NCI-H345 treated with DMSO at 0.1 percent for 48 hours (cell line): Measurements from ENCODE around the gene GSK3A.

Experiments used
- DNase-seq: peaks from one replicate; lab custom pipeline; 2025; ENCODE audit not compliant: unreplicated experiment; lab: John Stamatoyannopoulos, UW

GSK3A gene

GRCh38 chr19:42281146-42281826 is 38.9 kb upstream of the GSK3A start:
- DNase-seq = peak; percentile 30

GRCh38 chr19:42280815-42281145 is 38.4 kb upstream of the GSK3A start:
- no peak for DNase-seq

DNA sequence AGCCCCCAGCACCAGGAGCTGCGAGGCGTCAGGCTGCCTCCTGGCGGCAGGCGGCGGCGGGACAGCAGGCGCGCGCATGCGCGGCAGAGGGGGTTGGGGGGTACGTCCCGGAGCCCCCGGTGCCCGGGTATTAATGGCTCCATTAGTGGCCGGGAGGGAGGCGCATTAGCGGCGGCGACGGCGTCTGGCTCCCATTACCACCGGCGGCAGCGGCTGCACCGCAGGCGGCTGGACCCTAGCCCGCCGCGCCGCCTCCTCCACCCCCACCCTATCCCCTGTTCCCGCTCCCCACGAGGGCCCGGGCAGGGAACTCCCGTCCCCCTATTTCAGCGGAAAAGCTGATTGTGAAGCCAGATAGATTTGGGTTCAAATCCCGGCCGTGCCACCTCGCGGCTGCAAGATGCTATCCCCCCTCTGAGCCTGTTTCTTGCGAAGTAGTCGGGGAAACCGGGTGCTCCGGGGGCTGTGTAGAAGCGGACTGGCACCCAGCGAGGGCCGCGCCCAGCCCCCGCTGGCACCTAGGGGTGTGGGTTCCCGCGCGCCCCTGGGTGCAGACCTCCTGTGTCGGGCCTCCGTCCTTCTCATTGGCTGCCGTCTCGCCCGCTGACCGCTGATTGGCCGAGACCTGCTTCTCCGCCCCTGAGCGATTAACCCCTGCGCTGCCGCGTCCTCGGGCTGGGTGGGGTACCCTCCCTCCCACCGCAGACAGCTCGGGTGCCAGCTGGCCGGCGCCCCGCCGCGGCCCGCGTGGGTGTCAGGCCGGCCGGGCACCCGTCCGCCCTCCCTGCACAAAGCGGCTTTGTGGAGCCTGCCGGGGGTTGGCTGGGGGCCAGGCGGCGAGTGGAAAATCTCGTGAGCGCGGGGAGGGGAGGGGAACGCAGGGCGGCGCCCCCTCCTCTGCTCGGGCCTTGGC is 37.8 kb upstream of the GSK3A start:
- peak; percentile 74 for DNase-seq

GRCh38 chr19:42279155-42279901 is 36.9 kb upstream of the GSK3A start:
- DNase-seq = no peak

DNA sequence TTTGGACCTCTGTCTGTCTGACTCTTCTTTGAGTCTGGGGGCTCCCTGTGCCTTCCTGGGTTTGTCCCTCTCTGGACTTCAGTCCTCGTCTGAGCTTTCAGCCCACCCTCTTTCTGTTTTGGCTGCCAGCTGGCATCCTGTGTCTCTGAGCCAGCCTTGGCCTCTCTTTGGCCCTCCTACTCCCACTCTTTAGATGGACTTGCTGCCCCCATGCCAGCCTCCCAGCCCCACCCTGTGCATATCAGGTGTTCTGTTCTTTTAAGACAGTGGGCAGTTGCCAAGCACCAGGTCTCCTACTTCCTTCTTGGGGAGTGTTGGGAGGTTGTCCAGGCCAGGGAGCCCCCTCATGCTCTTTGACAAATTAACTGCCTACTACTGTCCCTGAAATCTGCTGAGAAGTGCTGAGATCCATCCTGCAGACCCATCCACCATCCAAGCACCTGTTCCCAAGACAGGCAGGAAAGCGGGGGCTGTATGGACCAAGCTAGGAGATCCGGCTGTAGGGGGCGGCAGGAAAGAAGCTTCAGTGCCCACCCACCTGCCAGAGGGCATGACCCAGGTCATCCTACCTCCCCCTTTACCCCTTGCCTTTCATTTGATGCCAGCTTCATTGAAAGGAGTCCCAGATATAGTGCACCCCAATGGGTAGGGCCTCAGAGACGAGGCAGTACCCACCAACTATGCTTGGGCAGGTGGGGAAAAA is 36.2 kb upstream of the GSK3A start:
- no peak for DNase-seq

GRCh38 chr19:42277821-42278451 is 35.5 kb upstream of the GSK3A start:
- no peak for DNase-seq

DNA sequence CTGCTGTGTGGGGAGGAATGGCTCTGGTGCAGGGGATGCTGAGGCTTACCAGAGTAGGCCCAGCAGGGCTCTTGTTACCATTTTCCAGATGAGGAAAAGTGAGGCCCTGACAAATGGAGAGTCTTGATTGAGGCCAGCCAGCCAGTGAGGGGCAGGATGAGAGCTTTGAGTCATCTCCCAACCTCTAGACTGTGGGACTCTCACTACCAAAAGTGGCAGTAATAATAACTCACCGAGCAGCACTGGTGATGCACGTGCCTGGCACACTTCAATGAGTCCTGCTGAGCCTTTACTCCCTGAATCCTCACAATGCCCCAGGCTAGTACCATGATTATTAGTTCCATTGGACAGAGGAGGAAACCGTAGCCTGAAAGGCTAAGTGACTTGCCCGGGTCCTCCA is 34.4 kb upstream of the GSK3A start:
- DNase-seq = no peak

DNA sequence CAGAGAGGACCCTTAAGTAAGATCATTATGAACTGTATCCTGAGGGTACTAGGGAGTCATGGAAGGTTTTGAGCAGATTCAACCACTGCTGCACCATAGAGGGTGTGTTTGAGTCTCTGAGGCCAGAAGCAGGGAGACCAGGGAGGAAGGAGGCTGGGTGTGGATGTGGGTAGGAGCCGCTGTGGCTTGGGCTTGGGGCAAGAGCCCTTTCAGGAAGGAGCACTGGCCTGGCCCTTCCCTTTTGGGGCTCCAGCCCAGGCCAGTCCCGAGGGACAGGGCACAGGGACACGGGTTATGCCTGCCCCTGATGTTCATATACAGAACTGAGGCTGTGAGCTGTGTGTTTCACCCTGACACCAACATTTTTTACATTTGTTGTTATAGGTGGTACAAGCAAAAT is 33.9 kb upstream of the GSK3A start:
- DNase-seq = no peak

DNA sequence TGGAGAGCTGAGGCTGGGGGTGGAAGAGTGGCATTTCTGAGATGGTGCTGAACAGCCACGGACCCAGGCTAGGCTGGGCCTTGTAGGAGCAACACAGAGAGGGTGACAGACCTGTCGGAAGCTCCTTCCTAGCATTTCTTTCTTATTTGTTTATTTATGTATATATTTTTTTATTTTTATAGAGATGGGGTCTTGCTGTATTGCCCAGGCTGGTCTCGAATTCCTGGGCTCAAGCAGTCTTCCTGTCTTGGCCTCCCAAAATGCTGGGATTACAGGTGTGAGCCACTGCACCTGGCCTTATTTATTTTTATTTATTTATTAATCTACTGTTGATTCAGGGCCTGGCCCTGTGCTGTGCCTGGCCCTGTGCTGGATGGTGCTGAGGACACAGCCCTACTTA is 33.1 kb upstream of the GSK3A start:
- DNase-seq = no peak

- no peak for DNase-seq
Observed at GRCh38 chr19:42275103-42275502, 32.7 kb upstream of the GSK3A start.

GRCh38 chr19:42274065-42274682 is 31.8 kb upstream of the GSK3A start:
- no peak for DNase-seq

DNA sequence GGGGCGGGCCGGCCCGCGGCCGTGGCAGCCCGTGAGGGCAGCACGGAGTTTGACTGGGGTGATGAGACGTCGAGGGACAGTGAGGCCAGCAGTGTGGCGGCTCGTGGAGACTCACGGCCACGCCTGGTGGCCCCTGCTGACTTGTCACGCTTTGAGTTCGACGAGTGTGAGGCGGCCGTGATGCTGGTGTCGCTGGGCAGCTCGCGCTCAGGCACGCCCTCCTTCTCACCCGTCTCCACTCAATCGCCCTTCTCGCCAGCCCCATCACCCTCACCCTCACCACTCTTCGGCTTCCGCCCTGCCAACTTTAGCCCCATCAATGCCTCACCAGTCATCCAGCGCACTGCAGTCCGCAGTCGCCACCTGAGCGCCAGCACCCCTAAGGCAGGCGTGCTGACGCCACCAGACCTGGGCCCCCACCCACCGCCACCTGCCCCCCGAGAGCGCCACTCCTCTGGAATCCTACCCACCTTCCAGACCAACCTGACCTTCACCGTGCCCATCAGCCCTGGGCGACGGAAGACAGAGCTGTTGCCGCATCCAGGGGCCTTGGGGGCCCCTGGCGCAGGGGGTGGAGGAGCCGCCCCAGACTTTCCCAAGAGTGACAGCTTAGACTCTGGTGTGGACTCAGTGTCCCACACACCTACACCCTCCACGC is 31.1 kb upstream of the GSK3A start:
- no peak for DNase-seq

DNA sequence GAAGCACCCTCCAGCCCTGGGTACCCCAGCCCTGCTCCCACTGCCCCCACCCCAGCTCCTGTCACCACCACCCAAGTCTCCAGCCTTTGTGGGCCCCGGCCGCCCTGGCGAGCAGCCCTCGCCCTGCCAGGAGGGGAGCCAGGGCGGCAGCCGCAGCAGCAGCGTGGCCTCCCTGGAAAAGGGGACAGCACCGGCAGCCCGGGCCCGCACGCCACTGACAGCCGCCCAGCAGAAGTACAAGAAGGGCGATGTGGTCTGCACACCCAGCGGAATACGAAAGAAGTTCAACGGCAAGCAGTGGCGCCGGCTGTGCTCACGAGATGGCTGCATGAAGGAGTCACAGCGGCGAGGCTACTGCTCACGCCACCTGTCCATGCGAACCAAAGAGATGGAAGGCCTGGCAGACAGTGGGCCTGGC is 30.6 kb upstream of the GSK3A start:
- no peak for DNase-seq

- no peak for DNase-seq
Observed at GRCh38 chr19:42272535-42272897, 30.1 kb upstream of the GSK3A start.

DNA sequence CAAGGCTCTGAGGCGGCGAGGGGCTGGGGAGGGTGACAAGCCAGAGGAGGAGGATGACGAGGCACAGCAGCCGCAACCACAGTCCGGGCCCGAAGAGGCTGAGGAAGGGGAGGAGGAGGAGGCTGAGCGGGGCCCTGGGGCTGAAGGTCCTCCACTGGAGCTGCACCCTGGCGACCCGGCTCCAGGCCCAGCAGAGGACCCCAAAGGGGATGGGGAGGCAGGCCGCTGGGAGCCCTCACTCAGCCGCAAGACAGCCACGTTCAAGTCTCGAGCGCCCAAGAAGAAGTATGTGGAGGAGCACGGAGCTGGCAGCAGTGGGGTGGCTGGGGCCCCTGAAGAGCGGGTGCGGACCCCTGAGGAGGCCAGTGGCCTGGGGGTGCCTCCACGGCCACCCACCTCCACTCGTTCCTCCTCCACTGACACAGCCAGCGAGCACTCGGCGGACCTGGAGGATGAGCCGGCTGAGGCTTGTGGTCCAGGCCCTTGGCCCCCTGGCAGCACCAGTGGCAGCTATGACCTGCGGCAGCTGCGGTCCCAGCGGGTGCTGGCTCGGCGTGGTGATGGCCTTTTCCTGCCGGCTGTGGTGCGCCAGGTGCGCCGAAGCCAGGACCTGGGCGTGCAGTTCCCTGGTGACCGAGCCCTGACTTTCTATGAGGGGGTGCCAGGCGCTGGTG is 29.6 kb upstream of the GSK3A start:
- no peak for DNase-seq

DNA sequence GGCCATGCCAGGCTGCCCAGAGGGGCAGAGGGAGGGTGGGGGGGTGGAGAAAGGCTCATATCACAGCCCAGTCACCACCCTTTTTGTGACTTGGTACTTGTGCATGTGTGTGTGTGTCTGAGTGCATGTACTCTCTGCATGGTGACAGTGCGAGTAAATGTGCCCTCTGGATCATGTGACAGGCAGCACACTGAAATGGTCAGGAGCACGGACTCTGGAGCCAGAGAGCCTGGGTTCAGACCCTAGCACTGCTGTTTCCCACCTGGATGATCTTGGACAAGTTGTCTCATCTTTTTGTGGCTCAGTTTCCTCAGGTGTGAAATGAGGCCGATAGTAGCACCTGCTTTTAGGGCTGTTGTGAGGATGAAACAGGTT is 28.6 kb upstream of the GSK3A start:
- no peak for DNase-seq

GRCh38 chr19:42270346-42271044 is 28.1 kb upstream of the GSK3A start:
- DNase-seq = no peak

GRCh38 chr19:42269478-42270345 is 27.3 kb upstream of the GSK3A start:
- DNase-seq = no peak
